NT2/D1 (cell line): Measurements from ENCODE around the gene AQP2.

Source experiments
- SUZ12 ChIP-seq: IDR thresholded peaks from 2 replicates; pipeline ENCODE4 v1.6.1; 2011; ENCODE audit not compliant: insufficient read length, insufficient read depth; ENCODE audit errors: extremely low read depth
- YY1 ChIP-seq: IDR thresholded peaks from 2 replicates; pipeline ENCODE4 v1.6.1; 2011; ENCODE audit not compliant: insufficient read length, insufficient read depth
- ZNF274 ChIP-seq: IDR thresholded peaks from 2 replicates; pipeline ENCODE4 v1.6.1; 2011; ENCODE audit warnings: mild to moderate bottlenecking, low read depth, low read length

DNA sequence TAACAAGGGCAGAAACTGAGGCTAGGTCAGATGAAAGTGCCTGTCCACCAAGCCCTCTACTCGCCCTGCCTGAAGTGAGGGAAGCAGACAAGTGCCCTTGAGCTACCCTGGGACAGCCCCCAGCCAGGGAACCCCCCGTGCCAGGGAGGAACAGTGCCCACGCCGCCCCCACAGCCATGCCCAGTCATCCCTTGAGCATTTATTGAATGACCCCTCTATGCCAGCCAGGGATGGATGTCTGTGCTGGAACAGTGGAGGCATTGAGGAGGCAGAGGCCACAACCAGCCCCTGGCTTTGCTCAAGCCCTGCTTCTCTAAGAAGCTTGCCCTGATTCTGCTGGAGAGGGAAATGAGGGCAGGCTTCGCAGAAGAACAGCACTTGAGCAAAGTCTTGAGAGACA, 18.5 kb downstream of the AQP2 start:
- no peak for TF ChIP-seq SUZ12
- TF ChIP-seq YY1, result no peak
- no peak for TF ChIP-seq ZNF274
